ENCODE results near the gene ODF4.

The ODF4 gene, protein sequence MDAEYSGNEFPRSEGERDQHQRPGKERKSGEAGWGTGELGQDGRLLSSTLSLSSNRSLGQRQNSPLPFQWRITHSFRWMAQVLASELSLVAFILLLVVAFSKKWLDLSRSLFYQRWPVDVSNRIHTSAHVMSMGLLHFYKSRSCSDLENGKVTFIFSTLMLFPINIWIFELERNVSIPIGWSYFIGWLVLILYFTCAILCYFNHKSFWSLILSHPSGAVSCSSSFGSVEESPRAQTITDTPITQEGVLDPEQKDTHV

GRCh38 chr17:8339540-8339939, at the start of gene ODF4:
TSS of gene ODF4 (plus strand) at chr17:8339840. CDS start at chr17:8340052, 212 bp downstream.
- peak in 1 of 10 donors; percentile 13 for DNase-seq
- intact Hi-C loops (cut with DNase I): no loop called here

DNA sequence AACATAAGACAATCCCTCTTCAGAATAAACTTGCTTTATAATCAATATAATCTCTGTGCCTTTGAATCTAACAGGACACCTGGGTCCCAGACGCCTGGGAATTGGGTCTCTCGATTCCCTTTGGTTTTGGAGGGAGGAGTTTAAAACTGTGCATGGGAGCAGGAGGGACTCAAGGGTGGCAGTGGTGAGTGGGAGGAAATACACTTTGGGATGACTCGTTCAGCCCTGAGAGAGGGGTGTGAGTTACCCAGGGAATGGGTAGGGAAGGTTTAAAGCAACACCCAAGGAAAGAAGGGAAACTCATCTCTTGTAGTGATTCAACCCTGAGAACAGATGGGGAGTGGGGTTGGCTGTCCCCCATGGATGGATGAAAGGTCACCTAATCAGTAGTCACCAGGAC, 49.6 kb upstream of the ODF4 start:
- intact Hi-C loops (cut with DNase I): no loop called here

DNA sequence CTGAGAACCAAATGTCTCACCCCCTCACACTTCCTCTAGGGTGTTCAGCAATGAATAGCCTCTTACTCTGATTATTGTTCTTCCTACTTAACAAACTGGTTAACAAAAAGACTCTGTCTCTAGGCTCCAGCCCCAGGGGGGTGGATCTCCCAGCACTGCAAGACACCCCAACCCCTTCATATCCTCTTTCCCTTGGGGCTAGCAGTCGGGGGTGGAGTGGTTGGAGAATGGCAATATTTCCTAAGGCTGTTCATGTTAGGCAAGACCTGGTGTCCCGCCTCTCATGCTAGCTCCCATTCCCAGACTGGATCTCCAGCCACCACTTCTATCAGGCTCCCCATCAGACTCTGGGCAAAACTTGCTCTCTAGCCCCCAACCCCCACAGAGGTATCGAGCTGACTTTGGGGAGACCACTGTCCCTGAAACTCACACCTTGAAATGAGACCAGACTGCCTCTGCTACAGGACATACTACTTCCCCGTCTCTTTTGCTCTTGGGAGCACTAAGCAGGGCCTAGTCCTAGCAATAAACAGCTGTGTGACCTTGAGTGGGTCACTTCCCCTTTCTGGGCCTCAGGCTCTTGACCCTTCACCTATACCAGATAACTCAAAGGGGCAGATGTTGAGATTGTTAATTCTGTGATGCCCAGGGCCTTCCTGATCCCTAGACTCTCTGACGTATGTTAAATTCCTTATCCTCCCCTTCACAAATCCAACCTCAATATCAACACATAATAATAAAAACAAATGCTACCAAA, 46.8 kb upstream of the ODF4 start:
- DNase-seq: peak in 1 of 10 donors; percentile 14
- intact Hi-C loops (cut with DNase I): no loop called here

More for the DNA sequence above, 49.6 kb upstream of the ODF4 start:
- DNase-seq: no peak

- intact Hi-C loops (cut with DNase I): loop anchor here (2.0 kb wide), 1 partner anchor 46 kb away; the partner anchor contains the start of genes CTC1 and PFAS
- peak in 1 of 10 donors; percentile 67 for DNase-seq
Observed at GRCh38 chr17:8294361-8294760, 45.3 kb upstream of the ODF4 start.

DNA sequence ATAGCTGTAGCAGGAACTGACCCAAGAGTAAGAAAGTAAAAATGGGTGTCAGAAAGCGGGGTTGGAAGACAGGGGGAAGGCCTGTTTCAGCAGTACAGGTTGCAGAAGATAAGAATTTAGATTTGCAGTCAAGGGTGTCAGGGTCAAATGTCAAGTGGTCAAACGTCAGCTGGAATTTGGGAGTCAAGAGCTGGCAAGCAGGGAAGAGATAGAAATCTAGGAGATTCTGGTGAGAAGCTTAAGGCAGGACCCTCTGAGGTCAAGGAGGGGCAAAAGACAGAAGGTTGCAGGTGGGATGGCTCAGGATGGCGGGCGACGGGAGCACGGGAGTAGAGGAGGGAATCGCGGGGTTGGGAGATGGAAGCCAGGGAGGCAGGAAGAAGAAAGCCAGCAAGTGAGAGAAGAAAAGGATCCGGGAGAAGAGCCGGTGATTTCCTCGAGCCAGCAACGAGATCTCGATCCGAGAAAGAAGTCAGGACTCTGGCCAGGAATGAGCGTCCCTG, 44.8 kb upstream of the ODF4 start:
- DNase-seq: no peak
- intact Hi-C loops (cut with DNase I): loop anchor here (2.0 kb wide), 1 partner anchor 46 kb away; the partner anchor contains the start of genes CTC1 and PFAS

DNA sequence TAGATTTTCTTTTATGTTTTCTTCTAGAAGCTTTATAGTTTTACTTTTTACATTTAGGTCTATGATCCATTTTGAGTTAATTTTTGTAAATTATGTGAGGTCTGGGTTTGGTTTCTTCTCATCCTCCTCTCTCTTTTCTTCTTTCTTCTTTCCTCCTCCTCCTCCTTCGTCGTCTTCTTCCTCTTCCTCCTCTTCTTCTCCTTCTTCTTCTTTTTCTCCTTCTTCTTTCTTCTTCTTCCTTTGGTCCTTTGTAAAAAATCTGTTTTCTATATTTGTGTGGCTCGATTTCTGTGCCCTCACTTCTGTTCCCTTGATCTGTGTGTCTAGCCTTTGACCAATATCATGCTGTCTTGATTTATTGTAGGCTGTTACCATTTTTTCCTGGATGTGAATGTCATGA, 39.4 kb upstream of the ODF4 start:
- peak in 1 of 10 donors; percentile 4 for DNase-seq
- intact Hi-C loops (cut with DNase I): loop anchor here (5.0 kb wide), 1 partner anchor 178 kb away; the partner anchor contains the start of gene HES7

- DNase-seq: peak in 9 of 10 donors; percentile 40 to 95 (median 62)
- intact Hi-C loops (cut with DNase I): loop anchor here (5.0 kb wide), 1 partner anchor 178 kb away; the partner anchor contains the start of gene HES7
Observed at GRCh38 chr17:8300627-8301242, 38.9 kb upstream of the ODF4 start.

- intact Hi-C loops (cut with DNase I): no loop called here
- DNase-seq: peak in 1 of 10 donors; percentile 21
Observed at GRCh38 chr17:8310601-8311123, 29.0 kb upstream of the ODF4 start.

GRCh38 chr17:8311131-8311790, 28.4 kb upstream of the ODF4 start:
- peak in 2 of 10 donors; percentile 39 to 52 for DNase-seq
- intact Hi-C loops (cut with DNase I): no loop called here

- intact Hi-C loops (cut with DNase I): no loop called here
- DNase-seq: peak in 1 of 10 donors; percentile 61
Observed at GRCh38 chr17:8312251-8312650, 27.4 kb upstream of the ODF4 start.

GRCh38 chr17:8312726-8313600, 26.7 kb upstream of the ODF4 start:
- DNase-seq: peak in 1 of 10 donors; percentile 36
- intact Hi-C loops (cut with DNase I): no loop called here

DNA sequence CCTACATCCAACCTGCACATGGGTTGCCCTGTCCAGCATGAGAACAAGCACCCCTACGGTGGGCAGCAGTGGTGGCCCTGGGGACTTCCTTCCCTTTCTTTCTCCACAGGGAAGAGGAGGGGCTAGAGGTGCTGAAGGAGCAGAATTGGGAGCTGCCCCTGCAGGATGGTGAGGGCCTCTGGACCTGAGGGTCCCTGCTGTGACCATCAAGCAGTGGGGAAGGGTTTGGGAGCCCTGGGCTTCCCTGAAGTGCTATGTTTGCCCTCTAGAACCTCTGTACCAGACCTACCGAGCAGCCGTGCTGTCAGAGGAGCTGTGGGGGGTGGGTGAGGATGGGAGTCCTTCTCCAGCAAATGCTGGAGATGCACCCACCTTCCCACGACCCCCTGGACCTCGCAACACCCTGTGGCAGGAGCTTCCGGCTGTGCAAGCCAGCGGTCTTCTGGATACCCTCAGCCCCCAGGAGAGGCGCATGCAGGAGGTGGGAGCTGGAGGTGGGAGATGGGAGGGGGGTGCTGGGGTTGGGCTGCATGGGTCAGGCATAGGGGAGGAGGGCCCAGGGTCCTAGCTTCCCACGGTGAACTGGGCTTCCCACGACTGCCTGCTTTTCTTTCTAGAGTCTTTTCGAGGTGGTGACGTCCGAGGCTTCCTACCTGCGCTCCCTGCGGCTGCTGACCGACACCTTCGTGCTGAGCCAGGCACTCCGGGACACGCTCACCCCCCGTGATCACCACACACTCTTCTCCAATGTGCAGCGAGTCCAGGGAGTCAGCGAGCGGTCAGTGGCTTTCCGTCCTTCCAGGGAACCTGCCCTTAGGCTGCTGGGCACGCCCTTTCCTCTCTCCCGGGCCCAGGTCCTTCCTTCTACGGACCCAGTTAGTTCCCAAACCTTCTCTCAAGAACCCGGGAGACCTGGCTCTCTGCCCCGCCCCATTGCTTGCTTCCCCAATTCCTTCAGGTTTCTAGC, 24.6 kb upstream of the ODF4 start:
- DNase-seq: peak in 1 of 10 donors; percentile 81
- intact Hi-C loops (cut with DNase I): no loop called here

DNA sequence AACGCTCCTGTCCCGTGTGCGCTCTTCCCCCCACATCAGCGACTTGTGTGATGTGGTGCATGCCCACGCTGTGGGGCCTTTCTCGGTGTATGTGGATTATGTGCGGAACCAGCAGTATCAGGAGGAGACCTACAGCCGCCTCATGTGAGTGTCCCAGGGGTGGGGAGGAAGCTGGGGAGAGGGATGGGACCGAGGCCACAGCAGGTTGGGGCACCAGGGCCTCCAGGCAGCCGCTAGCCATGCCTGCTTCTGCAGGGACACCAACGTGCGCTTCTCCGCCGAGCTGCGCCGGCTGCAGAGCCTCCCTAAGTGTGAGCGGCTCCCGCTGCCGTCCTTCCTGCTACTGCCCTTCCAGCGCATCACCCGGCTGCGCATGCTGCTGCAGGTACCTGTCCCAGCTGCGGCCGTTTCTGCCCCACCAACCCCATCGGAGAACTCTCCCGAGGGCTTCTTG, 23.8 kb upstream of the ODF4 start:
- peak in 5 of 10 donors; percentile 31 to 92 (median 77) for DNase-seq

GRCh38 chr17:8318010-8318935, 21.4 kb upstream of the ODF4 start:
- peak in 1 of 10 donors; percentile 70 for DNase-seq
- intact Hi-C loops (cut with DNase I): no loop called here

More for the DNA sequence above, 23.8 kb upstream of the ODF4 start:
- intact Hi-C loops (cut with DNase I): no loop called here

DNA sequence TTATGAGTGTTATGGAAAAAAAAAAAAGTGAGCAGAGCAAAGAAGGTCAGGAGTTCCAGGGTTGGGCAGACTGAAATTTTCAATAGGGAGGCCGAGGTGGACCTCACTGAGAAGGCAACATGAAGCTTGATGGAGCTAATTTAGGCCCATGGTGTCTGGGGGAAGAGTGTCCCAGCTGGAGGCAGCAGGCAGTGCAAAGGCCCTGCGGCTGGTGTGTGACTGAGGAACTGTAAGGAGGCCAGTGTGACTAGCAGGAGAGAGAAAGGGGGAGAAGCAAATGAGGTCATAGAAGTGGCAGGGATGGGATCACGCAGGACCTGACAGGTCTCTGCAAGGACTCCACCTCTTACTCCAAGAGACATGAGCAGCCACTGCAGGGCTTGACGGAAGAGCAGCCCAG, 19.4 kb upstream of the ODF4 start:
- peak in 1 of 10 donors; percentile 2 for DNase-seq
- intact Hi-C loops (cut with DNase I): no loop called here

- intact Hi-C loops (cut with DNase I): no loop called here
- DNase-seq: peak in 1 of 10 donors; percentile 63
Observed at GRCh38 chr17:8320990-8321389, 18.6 kb upstream of the ODF4 start.

DNA sequence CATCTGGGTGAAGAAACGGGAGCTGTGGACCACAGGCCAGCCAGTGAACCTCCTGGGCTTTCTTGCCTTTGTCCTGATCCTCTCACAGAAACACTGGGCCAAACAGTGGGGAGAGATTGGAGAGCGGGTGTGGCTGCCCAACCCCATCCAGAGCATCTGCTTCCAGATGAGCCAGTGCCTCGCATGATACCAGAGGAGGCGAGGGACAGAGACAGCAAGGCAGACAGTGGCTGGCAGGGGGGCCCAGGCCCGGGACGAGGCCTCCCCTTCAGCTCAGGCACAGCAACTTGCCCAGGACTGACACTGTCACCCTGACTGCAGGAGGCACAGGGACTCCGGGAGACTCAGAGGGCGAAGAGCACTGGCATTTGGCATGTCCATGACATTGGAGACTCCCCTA, 17.6 kb upstream of the ODF4 start:
- peak in 1 of 10 donors; percentile 15 for DNase-seq

More for the DNA sequence above, 17.6 kb upstream of the ODF4 start:
- intact Hi-C loops (cut with DNase I): no loop called here
